GM21529 (cell line): ENCODE data around the gene ZDHHC16.
"Not testable (repeated sequence)": the region's sequence is repeated elsewhere in the genome, so short reads cannot be mapped to it uniquely, and the experiment has no call there.

Experiments used
- ATAC-seq: cut with Tn5 transposase; IDR thresholded peaks from one replicate; pipeline ENCODE4 v1.9.1; 2021; ENCODE audit not compliant: unreplicated experiment

The ZDHHC16 gene

DNA sequence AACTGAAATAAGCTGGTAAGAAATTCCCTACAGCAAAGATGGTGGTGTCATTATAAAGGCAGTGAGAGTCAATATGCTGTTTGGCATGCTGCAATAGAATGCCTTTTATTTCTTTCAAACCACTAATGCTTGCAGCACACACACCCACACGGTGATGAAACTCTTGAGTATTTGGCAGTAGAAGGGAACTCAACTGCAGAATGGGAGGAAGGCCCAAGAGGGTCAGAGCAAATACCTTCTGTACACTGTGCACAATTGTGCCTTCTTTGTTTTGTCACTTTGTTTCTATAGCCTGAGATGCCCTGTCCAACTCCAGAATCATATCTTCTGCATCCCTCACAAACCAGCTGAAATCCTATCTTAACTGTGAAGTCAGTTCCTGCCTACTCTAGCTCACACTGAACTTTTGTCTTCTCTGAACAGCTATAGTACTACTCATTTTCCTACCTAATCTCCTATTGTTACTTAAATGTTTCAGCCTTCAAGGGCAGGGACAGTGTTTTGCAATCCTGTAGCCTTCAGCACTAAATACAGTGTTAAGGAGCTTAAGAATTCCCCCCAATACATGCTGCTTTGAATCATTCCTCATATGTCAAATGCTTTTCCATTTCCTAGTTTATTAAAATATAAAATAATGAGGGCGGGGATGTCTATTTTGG lies 30.1 kb downstream of the ZDHHC16 start:
- ATAC-seq, result no peak

DNA sequence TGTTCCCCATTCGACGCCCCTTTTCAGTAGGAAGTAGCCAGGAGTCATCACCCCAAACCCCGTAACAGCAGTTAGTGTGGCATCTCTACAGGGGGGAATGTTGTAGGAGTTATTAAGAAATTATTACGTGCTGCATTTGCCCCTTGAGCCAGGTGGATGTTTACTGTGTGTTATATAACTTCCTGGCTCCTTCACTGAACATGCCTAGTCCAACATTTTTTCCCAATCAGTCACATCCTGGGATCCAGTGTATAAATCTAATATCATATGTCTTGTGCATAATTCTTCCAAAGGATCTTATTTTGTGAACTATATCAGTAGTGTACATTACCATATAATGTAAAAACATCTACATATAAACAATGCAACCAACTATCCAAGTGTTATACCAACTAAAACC lies 33.4 kb downstream of the ZDHHC16 start:
- ATAC-seq, result not testable (repeated sequence)

DNA sequence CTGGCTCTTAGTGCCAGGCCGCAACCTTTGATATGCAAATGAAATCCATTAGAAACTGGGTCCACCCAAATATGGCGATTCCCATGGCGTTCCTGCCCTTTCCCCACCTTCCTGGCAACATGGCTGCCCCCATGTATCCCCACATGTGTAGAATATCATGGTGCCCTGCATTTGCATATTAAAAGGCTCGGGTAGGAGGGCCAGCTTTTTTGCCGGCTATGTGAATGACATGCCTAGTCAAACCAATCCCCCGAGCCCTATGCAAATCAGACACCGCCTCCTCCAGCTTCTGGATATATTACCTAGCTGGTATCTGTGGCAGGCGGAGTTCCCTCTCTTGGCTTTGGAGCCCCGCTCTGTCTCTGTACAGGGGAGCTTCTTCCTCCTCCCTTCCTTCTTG lies 34.0 kb downstream of the ZDHHC16 start:
- ATAC-seq, result no peak

DNA sequence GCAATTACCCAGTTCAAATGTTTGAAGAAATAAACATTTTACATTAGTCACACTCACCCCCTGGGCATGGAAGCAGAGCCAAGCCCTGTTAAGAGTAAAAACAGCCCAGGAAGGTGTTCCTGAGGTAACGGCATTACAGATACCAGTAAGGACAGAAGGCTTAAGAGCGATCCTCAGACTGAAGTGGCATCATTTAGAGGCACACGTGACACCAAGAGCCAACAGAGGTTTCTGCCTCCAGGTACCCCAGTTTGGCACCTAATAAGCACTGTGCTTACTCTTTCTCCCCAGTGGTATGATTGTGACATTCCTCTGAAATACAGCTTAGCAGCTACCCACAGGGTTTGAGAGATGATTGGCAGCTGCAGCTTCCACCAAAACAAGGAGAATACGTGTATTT lies 35.1 kb downstream of the ZDHHC16 start:
- ATAC-seq, result no peak

DNA sequence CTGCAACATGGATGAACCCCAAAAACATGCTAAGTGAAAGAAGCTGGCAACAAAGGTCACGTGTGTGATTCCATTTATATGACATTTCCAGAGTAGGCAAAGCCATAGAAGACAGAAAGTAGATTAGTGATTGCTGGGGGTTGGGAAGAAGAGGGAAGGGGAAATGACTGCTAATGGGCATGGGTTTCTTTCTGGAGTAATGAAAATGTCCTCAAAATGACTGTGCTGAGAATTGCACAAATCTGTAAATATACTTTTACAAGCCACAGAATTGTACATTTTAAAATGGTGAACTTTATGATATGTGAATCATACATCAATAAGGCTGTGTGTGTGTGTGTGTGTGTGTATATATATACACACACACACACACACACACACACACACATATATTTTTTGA lies 36.4 kb downstream of the ZDHHC16 start:
- no peak for ATAC-seq

DNA sequence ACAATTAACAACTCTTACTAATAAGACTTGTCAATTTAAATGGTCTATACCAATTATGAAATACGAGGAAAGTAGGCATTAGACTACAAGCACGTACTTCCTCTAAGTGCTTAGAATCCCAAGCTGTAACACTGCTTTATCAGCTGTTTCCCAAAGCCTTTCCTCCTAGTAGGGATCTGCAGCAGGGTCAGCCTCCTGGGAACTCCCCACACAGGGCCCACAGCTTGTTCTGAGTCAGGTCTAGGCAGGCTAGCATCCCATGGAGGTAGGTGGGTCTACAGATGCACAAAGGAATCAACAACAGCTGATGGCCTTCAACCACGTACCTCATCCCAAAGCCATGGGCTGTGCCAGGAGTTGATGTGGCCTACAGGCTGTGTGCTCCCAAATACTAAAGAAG lies 37.5 kb downstream of the ZDHHC16 start:
- no peak for ATAC-seq

DNA sequence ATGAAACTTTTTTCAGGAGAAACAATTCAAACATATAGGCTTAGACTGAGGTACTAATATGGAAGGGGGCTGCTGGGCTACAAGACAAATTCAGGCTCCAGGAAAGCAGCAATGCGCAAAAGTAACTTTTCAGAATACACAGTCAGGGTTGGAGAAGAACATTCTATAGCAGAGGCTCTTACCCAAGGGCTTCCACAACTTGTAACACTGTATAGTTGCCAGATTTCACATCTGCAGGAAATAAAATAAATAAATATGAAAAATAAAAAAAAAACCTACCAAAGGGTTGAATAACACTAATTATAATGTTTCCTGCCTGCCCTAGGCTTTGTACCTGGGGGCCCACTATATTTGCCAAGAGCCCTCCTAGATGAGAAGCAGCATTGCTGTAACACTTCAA lies 37.9 kb downstream of the ZDHHC16 start:
- no peak for ATAC-seq

DNA sequence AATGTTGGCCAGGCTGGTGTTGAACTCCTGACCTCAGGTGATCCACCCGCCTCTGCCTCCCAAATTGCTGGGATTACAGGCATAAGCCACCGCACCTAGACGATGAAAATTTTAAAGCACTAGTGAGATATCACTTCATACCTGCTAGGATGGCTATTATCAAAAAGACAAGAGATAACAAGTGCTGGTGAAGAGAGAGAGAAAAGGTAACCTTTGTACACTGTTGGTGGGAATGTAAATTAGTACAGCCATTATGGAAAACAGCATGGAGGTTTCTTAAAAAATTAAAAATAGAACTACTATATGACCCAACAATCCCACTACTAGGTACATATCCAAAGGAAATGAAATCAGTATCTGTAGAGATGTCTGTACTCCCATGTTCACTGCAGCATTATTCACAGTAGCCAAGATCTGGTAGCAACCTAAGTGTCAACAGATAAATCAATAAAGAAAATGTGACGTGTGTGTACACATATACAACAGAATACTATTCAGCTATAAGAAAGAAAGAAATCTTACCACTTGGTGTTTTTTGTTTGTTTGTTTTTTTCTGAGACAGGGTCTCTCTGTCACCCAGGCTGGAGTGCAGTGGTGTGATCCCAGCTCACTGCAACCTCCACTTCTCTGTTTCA lies 39.8 kb downstream of the ZDHHC16 start:
- no peak for ATAC-seq

DNA sequence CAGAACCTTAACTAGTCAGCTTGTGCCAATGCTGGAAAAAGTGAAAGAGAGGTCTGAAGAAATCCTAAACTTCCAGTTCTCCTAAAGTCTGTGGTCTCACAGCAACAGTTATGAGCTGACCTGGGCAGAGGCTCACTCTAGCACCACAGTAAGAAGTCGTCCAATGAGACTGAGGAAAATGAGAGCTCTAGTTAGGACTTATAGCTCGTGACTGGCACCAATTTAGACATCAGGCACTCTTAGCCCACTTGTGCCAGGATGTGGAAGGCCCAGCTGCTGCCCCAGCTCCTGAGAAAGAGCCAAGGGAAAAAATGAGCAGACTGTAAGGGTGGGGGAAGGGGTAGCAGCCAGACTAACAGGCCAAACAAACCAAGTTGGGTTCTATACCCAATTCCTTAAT lies 44.6 kb downstream of the ZDHHC16 start:
- no peak for ATAC-seq

DNA sequence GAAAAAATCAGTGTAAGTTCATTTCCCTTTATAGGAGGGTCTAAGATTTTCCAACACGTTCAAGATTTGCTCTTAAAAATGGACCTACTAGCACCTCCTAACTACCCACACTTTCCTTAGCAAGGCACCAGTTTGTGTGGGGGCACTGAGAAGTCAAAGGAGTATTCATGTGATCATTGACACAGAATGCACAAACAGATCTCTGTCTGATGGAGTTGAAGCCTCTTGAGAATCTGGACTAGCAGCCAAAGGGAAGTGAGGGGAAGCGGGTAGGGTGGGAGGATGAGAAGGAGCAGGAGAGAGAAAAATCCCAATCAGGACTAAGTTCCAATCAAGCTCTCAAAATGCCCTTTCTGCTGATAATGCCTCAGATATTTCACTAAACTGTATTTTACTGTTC lies 48.2 kb downstream of the ZDHHC16 start:
- ATAC-seq, result no peak

DNA sequence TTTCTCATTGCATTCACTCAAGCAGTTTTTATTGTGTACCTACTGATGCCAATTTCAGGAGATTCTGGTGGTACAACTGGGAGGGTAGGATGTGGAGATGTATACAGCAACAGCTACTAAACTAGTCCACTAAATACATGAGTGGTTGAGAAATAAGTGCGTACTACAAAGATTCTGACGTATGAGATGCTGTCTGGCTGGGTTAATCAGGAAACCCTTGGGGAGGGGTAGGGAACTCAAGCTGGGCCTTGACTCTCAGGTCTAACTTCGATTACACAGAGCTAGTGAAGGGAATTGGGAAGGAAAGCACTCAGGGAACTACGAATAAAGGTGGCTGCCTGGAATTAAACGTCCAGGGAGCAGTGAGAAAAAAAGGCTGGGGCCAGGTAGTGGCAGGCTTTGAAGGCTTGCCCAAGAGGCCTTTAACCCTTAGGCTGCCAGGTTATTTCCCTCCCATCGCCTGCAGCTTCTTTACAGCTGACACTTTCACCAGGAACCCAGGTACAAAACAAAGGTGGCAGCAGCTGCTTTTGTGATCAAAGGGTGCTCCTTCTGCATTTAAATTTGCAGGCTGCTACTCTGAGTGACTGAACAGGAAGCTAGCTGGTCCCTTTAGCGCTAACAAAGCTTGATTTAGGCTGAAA lies 49.0 kb downstream of the ZDHHC16 start:
- no peak for ATAC-seq

DNA sequence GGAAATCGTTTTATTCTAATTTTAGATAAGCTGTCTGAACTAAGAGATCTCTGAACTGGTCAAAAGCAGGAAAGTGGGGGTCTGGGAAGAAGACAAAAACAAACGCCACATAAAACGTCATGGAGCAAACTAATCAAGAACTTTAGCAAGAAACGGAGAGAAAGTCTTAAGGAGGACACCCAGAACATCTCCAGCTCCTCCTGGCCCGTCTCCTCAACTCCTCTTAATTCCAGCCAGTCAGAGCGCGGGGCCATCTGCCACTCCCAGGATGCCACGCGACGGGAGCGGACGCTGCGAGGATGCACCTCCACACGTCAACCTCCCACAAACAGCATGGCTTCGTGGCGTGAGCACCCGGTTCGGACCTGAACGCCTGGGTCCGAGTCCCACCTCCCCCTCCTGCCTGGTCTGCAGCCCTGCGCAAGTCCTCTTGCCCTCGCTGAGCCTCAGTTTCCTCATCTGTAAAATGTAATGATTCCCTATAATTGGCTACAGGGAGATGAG lies 51.6 kb downstream of the ZDHHC16 start:
- ATAC-seq, result peak; percentile 40

DNA sequence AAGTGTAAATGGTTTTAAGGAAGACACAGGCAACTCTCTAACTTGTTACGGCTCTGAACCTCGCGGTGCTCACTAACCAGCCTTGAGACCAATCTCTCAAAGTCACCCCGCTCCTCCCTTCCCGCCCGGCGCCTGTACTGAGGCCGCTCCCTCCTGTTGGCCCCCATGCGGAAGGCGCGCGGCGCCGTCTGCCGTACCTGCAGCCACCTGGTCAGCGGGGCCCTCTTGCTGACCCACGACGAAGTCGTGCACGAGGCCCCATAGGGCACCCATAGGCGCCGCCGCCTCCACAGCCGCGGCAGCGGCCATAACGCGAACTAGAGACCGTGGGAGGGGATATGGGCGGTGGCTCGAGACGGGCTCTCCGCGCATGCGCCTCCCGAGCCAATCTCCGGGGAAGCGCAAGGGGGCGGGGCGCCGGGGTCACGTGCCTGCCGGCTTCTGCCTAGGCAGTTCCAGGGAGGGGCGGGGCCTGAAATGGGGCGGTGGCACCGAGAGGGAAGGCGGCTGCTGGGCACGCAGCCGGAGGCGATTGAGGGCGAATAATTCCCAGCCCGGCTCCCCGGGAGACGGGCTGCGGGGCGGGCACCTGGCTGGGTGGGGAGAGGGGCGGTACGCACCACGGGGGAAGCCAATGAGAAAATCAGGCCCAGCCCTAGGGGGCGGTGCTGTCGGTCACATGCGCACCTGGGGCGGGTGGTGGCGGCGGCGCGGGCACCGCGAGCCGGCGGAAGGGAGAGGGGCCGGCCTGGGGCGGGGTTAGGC lies 52.3 kb downstream of the ZDHHC16 start, which contains the start of gene MMS19:
Gene MMS19, minus strand, starts transcription at position 347 of the 765 bp plus-strand sequence. Its CDS starts 38 bp downstream, at position 309.
- peak; percentile 92 for ATAC-seq

DNA sequence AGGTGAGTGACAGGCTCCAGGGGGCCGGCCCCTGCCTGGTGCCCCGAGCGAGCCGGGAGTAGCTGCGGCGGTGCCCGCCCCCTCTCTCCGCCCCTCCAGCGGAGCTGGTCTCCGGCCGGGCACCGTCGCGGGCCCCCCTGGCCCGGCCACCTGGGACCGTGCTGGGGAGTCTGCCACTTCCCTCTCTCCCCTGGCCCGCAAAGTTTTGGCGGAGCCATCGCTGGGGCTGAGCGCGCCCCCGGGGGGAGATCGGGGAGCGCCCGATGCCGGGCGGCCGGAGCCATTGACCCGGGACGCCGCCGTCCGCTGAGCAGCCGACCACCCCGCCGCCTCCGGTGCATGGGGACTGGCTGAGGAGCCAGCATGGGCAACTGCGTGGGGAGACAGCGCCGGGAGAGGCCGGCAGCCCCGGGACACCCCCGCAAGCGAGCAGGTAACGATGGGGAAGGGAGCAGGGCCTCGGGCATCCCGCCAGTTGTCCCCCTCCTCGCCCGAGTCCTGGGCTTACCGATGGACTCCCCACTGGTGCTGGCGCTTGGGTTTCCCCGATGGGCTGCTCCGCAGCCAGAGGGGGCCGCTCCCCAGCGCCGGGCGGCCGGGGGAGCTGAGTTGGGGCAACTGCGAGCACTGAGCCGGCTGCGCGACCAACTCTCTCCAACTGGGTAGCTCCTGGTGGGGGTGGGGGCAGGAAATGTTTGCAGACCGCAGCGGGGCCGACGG lies 53.0 kb downstream of the ZDHHC16 start, which contains the start of gene UBTD1:
Gene UBTD1, plus strand, starts transcription at position 84 of the 720 bp plus-strand sequence. Its CDS starts 280 bp downstream, at position 364.
- ATAC-seq, result no peak

DNA sequence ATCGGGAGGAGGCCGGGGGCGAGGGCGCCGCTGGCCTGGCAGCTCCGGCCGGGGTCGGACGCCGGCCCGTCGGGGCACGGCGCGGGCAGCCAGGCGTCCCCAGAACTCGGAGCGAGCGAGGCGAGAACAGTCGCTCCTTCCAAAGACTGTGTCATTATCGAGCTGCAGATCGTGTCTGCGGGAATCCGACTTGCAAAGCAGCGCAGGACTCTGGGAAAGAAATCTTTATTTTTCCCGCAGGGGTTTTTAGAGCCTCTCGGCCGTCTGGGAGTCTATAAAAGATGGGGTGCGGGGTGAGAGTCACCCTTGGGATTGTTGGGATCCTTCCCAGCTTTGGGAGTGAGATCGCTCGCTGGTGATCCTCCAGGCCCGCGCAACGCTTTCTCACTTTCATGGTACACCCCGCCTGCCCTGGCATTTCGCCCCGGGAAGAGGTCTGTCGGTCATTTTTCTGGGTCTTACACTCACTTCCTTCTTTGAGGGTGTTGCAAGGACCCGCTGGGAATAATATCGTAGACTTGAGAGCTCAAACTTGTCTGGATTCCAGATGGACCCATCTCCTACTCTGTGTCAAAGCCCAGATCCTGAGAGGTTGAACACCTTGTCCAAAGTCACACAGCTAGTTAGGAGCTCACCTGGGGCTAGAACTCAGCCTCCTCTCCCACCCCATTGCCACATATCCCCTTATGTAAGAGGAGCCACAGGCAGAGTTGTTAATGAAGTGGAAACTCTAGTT lies 53.8 kb downstream of the ZDHHC16 start:
- no peak for ATAC-seq

DNA sequence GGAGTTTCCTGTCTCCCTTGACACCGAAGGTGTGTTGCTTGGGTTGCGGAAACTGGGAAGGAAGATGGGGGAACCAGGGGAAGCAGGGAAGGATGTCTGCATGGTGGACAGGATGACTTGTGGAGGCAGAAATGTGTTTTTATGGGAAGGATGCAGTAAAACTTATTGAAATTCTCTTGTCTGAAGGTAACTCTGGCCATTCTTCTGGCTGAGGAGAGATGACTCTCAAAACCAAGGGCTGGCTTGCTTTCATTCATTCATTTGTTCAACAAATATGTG lies 54.3 kb downstream of the ZDHHC16 start:
- ATAC-seq, result no peak

DNA sequence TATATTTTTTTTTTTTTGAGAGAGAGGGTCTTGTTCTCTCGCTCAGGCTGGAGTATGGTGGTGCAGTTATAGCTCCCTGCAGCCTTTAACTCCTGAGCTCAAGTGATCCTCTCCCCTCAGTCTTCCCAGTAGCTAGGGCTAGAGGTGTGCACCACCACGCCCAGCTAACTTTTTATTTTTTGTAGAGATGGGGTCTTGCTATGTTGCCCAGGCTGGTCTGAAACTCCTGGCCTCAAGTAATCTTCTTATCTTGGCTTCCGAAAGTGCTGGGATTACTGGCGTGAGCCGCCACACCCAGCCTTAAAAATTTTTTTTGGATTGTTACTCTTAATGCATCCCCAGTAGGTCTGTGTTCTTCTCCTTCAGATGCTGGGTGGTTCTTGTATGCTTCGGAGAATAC lies 56.9 kb downstream of the ZDHHC16 start:
- ATAC-seq, result no peak

DNA sequence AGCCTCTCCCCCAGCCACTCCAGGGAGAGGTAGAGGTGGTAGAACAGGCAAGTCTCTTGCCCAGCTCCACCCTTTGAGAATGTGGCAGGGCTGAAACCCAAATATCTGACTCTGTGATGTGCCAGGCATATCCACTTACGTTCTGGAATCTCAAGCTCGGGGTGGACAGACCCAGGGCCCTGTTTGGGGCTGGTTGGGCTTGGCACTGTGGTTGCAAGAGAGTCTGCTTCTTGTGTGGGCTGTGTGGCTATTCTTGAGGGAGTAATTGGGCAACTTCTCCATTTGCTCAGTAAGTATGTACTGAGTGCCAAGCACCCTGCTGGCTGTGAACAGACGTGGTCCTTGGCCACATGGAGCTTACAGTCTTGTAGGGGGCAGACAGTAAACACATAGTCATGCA lies 57.4 kb downstream of the ZDHHC16 start:
- no peak for ATAC-seq

DNA sequence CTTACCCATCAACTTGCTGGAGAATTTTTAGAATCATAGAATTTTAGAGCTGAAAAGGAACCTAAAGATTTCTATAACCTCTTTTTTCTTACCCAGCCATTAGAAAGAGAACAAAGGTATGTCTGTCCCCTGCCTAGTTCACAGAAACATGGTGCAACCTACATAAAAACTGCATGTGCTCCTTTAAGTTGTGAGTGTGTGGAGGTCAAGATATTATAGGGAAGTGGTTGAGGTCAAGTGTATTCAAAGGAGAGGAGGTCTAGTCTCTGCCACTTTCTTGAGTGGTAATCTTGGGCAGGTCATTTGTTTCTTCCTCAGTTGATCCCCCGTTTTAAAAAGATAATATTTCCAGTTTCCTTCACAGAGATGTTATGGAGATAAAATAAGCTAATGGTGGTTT lies 59.2 kb downstream of the ZDHHC16 start:
- ATAC-seq, result no peak
